Fibroblast of lung (primary cell): Measurements from ENCODE around the gene PPL. TPM values are rescaled to one million over a fixed set of nuclear protein-coding genes. Genes with fewer than 3 reads are reported as not detected.

ENCODE experiments used
- DNase-seq, 2 donors: peaks; one replicate each; pipeline versions ENCODE4 v3.0.0 to v3.0.0-alpha.2; 2010; ENCODE audit warnings: low read depth in 2 of 2
- H2AFZ ChIP-seq: 2 replicates; pipeline ENCODE4 v1.5.1; 2012; ENCODE audit warnings: low read length, control low read depth, inconsistent platforms
- H3K27ac ChIP-seq: 2 replicates; pipeline ENCODE4 v1.5.1; 2011; ENCODE audit warnings: low read length, control low read depth; ENCODE audit not compliant: insufficient read depth
- H3K27me3 ChIP-seq: 2 replicates; pipeline ENCODE4 v1.5.1; 2011; ENCODE audit warnings: mild to moderate bottlenecking, low read length; ENCODE audit not compliant: control insufficient read depth, insufficient read depth
- H3K36me3 ChIP-seq: 2 replicates; pipeline ENCODE4 v1.5.1; 2011; ENCODE audit warnings: low read length; ENCODE audit not compliant: control insufficient read depth, insufficient read depth
- H3K4me1 ChIP-seq: 2 replicates; pipeline ENCODE4 v1.5.1; 2011; ENCODE audit warnings: low read length; ENCODE audit not compliant: control insufficient read depth, insufficient read depth; ENCODE audit errors: extremely low read depth
- H3K4me2 ChIP-seq: 2 replicates; pipeline ENCODE4 v1.5.1; 2011; ENCODE audit warnings: low read length, control low read depth; ENCODE audit not compliant: insufficient read depth; ENCODE audit errors: extremely low read depth
- H3K4me3 ChIP-seq, 4 experiments: fragments of 200-600 bp in 1 of 4; sonication (generic) in 1 of 4; replicated peaks in 1 of 4; 2 replicates each; pipeline ENCODE4 v1.5.1; 2011 to 2016; ENCODE audit warnings: low read length in 4 of 4, low read depth in 3 of 4, mild to moderate bottlenecking in 3 of 4, control low read depth in 2 of 4, inconsistent platforms in 1 of 4, mixed read lengths in 1 of 4; ENCODE audit not compliant: insufficient read depth in 1 of 4; ENCODE audit errors: control extremely low read depth in 1 of 4
- H3K79me2 ChIP-seq: 2 replicates; pipeline ENCODE4 v1.5.1; 2012; ENCODE audit warnings: mild to moderate bottlenecking, low read length, inconsistent platforms; ENCODE audit not compliant: control insufficient read depth, insufficient read depth
- H3K9ac ChIP-seq: 2 replicates; pipeline ENCODE4 v1.5.1; 2011; ENCODE audit warnings: mild to moderate bottlenecking, low read length, control low read depth; ENCODE audit not compliant: insufficient read depth
- H3K9me3 ChIP-seq: 2 replicates; pipeline ENCODE4 v1.5.1; 2012; ENCODE audit warnings: low read depth, low read length; ENCODE audit not compliant: control insufficient read depth, insufficient read depth
- H4K20me1 ChIP-seq: 2 replicates; pipeline ENCODE4 v1.5.1; 2011; ENCODE audit warnings: low read length; ENCODE audit not compliant: control insufficient read depth, insufficient read depth; ENCODE audit errors: extremely low read depth
- CTCF ChIP-seq, 2 donors: IDR thresholded peaks in 1 of 2; conservative IDR thresholded peaks in 1 of 2; 1 replicate in 1 of 2; 2 replicates in 1 of 2; pipeline ENCODE4 v1.5.1; 2011 to 2012; ENCODE audit warnings: low read length in 2 of 2, control low read depth in 1 of 2, inconsistent platforms in 1 of 2, low read depth in 1 of 2, mild to moderate bottlenecking in 1 of 2
- EZH2 ChIP-seq: IDR thresholded peaks from 2 replicates; pipeline ENCODE4 v1.5.1; 2012; ENCODE audit warnings: low read length, control low read depth, mild to moderate bottlenecking; ENCODE audit errors: missing control alignments
- polyA plus RNA-seq, 2 donors: library from polyadenylated mRNA; depleted of rRNA in 1 of 2; stranded (reverse) in 1 of 2; unstranded in 1 of 2; fragments of >200 nt; gene quantifications; 2 replicates each; pipeline ENCODE4 v1.2.1, GENCODE V29; 2011 to 2012; ENCODE audit warnings: missing spikeins in 1 of 2
- total RNA-seq: library from RNA; depleted of rRNA; stranded (reverse); fragments of >200 nt; gene quantifications from 2 replicates; pipeline ENCODE4 v1.2.1, GENCODE V29; 2014

PPL gene
- total and polyA plus RNA-seq, 2 donors (not counting 1 experiment from before 2014, with no cell fraction given): 5.0 to 50.5 TPM

GRCh38 chr16:4976079-4976478 is 39.1 kb upstream of the PPL start:
- Histone ChIP-seq H3K4me1 (no peaks in the 10 kb centered on the region), H2AFZ (no peak overlapping the region)
- TF ChIP-seq CTCF (conservative IDR thresholded peaks at IDR 0.05 in 1 of 2, IDR thresholded peaks at IDR 0.05 in 1 of 2; ENCODE audit: low read depth in 1 of 2, low read length in 2 of 2) (no peak), EZH2 (no peak)

GRCh38 chr16:4972938-4973587 is 36.1 kb upstream of the PPL start:
- Histone ChIP-seq H3K27ac (no peak overlapping the region), H2AFZ (no peak overlapping the region), H3K4me3 (no peak overlapping the region), H3K27me3 (no peaks in the 10 kb centered on the region), H3K4me1 (no peaks in the 10 kb centered on the region), H4K20me1 (no peaks in the 10 kb centered on the region), H3K9ac (no peak overlapping the region), H3K79me2 (no peaks in the 10 kb centered on the region), H3K4me2 (no peak overlapping the region), H3K36me3 (no peaks in the 10 kb centered on the region), H3K9me3 (no peaks in the 10 kb centered on the region)
- peak in 1 of 2 donors; percentile 35 for DNase-seq
- TF ChIP-seq CTCF (conservative IDR thresholded peaks at IDR 0.05 in 1 of 2, IDR thresholded peaks at IDR 0.05 in 1 of 2; ENCODE audit: low read depth in 1 of 2, low read length in 2 of 2): no peak
- no peak for TF ChIP-seq EZH2

More at GRCh38 chr16:4976079-4976478, 39.1 kb upstream of the PPL start:
- Histone ChIP-seq H4K20me1 (no peaks in the 10 kb centered on the region), H3K4me3 (no peak overlapping the region), H3K9me3 (no peaks in the 10 kb centered on the region), H3K27ac (no peak overlapping the region), H3K9ac (no peak overlapping the region), H3K4me2 (no peak overlapping the region), H3K27me3 (no peaks in the 10 kb centered on the region), H3K79me2 (no peaks in the 10 kb centered on the region), H3K36me3 (no peaks in the 10 kb centered on the region)
- DNase-seq: no peak

GRCh38 chr16:4970010-4970409 is 33.1 kb upstream of the PPL start:
- Histone ChIP-seq H3K4me3 (no peak overlapping the region), H3K9ac (no peak overlapping the region), H3K4me1 (no peaks in the 10 kb centered on the region), H3K9me3 (no peaks in the 10 kb centered on the region), H3K4me2 (no peak overlapping the region), H2AFZ (no peak overlapping the region), H4K20me1 (no peaks in the 10 kb centered on the region), H3K79me2 (no peaks in the 10 kb centered on the region), H3K27me3 (no peaks in the 10 kb centered on the region), H3K36me3 (no peaks in the 10 kb centered on the region), H3K27ac (no peak overlapping the region)
- no peak for DNase-seq
- TF ChIP-seq EZH2 (no peak), CTCF (conservative IDR thresholded peaks at IDR 0.05 in 1 of 2, IDR thresholded peaks at IDR 0.05 in 1 of 2; ENCODE audit: low read depth in 1 of 2, low read length in 2 of 2) (no peak)
